NCI-H460 (cell line): ENCODE results near the gene ADM5. TPM values are rescaled to one million over a fixed set of nuclear protein-coding genes. Genes with fewer than 3 reads are reported as not detected.

Experiments
- DNase-seq: peaks from one replicate; pipeline ENCODE4 v3.0.0-alpha.2; 2016; ENCODE audit warnings: low read depth; ENCODE audit errors: extremely low read depth
- total RNA-seq: library from RNA; depleted of rRNA; stranded (reverse); fragments of >200 nt; shearing (Covaris generic); gene quantifications from 2 replicates; pipeline ENCODE4 v1.2.3, GENCODE V29; 2014

ADM5 gene
- total RNA-seq, 1 experiment from 2014 or later, result 3.2 TPM

DNA sequence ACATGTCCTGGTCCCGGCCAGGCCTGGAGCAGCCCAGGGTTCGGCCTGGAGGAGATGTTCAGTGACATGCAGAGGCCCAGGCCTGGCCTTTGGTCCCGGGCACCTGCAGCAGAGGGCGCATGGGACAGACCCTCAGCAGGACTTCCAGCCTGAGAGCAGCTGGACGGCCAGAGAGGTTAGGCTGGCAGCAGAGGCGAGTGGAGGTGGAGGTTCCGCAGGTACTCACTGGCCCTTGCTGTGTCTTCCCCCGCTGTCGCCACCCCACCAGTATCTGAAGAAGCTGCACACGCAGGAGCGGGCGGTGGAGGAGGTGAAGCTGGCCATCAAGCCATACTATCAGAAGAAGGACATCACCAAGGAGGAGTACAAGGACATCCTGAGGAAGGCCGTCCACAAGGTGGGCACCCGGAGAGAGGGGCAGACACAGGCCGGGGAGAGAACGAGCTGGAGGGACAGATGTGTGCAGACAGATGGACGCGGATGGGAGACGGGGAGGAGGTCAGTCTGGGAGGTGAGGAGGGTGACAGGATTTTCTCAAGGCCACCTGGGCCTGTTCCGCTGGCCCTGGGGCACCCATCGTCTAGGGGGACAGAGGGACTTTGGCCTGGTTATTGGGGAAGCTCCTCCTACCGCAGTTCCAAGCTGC is 31.8 kb upstream of the ADM5 start:
- DNase-seq, result no peak

DNA sequence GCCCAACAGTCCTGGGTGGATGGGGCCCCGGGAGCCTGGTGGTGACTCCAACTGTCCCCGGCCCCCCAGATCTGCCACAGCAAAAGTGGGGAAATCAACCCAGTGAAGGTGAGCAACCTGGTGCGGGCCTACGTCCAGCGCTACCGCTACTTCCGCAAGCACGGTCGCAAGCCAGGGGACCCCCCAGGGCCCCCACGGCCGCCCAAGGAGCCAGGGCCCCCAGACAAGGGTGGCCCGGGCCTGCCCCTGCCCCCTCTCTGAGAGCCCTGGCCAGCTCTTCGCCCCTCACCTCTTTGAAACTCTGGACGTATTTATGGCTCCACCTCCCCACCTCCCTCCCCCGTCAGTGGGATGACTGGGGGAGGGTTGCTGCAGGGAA is 31.3 kb upstream of the ADM5 start:
- DNase-seq, result no peak

DNA sequence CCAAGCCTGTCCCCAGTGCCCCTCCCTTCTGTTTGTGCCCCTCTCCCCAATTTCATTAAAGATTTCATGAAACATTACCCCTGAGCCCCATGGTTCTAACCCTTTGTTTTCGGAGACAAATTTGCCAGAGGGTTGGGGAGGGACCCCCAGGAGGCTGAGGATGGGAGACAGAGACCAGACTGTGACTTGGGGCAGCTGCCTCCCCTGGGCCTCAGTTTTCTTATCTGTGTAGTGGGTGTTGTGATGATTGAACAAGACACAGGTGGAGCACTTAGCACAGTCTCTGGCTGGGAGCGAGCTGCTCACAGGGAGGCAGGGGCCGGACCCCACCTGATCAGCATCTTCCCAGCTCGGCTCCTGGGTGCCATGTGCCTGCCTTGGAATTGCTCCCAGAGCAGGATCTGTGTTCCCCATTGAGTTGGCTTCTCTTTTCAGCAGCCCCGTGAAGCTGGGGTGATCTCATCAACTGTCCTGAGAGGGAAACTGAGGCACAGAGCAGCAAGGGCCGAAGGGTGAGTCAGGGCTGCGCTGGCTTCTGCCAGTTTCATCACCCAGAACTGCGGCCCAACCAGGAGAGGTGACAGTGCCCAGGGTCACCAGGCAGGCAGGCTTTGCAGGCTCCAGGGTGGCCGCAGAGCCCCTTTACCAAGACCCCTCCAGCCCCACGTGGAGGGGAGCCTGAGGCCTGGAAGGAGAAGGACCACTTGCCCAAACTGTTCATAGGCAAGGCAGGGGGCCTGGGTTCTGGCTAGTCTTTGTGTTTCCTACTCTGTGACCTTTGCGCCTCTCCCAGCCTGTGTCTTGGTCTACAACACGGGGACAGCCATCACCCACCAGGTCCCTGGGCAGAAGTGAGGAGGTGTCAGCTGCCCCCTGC is 30.6 kb upstream of the ADM5 start:
- no peak for DNase-seq

GRCh38 chr19:49660338-49660961 is 28.9 kb upstream of the ADM5 start:
- DNase-seq, result no peak

DNA sequence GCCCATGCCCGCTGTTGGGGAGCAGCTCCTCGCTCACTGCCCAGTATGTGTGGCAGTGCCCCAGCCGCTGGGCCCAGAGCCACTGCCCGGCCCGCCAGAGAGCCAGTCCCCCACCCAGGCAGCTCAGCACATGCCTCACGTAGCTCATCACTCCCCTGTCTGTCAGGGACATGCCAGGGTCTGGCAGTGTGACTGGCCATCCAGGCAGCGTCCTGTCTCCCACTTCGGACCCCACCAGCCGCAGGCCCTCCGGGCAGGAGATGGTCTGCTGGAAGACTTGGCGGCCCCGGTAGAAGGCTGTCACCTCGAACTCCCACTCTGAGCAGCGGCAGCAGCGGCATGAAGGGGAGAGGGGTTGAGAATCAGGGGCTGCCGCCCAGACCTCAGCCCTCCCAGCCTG is 27.4 kb upstream of the ADM5 start:
- DNase-seq, result no peak

- DNase-seq, result no peak
These were observed 26.2 kb upstream of the ADM5 start for GRCh38 chr19:49663224-49663623.

- DNase-seq, result peak; percentile 65
These were observed 25.0 kb upstream of the ADM5 start for GRCh38 chr19:49664171-49665035.

GRCh38 chr19:49665036-49665350 is 24.4 kb upstream of the ADM5 start:
- DNase-seq, result no peak

DNA sequence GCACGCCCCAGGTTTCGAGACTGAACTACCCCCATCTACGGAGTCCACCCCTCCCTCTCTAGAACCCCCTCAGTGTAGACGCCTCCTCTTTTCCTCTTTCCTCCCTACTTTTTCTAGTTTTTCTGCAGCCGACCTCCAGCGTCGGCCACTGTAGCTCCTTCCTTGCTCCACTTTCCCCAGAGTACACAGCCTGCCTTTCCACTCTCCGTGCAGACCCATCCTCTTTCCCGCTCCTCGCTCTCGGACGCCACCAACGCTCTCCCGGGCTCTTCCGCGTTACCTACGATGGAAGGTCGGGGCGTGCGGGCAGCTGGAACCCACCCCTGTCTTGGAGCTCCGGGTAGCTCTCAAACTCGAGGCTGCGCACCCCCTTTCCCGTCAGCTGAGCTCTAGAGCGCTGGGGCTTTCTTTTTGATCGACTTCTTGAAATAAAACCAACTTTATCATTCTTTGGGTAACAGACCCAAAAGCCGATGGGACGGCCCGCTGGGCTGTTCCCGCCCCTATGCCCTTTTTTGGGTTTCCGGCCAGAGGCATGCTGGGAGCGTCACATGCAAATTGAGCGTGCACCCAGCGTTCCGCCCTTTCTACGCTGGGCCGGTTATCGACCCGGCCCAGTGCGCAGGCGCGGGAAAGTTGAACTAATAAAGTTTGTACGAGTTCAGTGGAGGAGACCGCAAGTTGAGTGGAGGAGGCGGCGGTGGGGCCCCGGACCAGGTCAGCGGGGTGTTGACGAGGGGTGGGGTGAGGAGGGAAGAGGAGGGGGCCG is 23.9 kb upstream of the ADM5 start, which contains the start of the genes BCL2L12 and IRF3:
Gene BCL2L12 (plus strand): TSS at position 583 of the 769 bp plus-strand sequence. CDS start 760 bp downstream, outside the sequence.
Gene IRF3 (minus strand): TSS at position 507 of the 769 bp plus-strand sequence. CDS start 1,019 bp downstream, outside the sequence.
- DNase-seq, result peak; percentile 91

DNA sequence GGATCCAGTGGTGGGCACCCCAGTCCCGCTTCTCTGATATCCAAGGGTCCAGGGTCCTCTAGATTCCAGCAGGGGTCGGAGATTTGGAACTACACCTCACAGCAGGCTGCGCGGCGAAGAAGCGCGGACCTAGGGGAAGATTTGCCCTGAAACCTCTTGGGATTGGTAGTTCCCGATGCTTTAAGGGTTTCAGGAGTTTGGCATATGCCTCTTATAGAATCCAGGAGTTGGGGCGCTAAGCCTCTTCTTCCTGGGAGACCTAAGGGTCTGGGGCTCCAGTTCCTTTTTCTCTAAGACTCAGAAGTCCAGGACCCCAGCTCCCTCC is 23.3 kb upstream of the ADM5 start:
- no peak for DNase-seq

DNA sequence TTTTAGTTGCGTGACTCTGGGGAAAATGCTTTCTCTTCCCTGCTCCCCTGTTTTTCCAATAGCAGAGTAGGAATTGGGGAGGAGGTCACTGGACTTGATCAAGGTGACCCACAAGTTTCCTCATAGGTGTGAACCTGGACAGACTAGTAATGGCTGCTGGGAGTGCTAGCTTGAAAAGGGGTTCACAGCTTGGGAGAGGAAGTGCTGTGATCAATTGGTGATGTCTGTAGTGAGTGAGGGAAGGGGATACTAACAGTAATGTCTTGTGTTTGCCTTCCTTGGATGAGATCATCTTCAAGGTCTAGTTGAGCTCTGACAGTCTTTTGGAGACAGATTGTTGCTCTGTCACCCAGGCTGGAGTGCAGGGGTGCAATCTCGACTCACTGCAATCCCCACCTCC is 21.9 kb upstream of the ADM5 start:
- no peak for DNase-seq

DNA sequence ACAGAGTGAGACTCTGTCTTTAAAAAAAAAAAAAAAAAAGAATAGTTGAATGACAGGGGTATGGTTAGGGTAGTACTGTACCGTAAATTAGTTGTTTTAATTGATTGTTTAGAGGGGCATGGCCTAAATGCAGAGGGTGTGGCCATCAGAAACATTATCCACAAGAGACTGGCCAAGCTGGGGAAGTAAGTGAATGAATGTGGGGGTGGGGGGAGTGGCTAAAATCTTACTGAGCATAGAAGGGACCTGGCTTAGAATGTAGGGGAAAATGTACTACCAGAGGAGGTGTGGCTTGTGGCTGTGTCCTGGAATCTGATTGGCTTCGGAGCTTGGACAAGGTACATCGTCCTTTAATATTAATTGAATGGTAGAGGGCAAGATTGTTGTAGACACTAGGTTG is 19.9 kb upstream of the ADM5 start:
- DNase-seq, result no peak

- DNase-seq, result peak; percentile 70
These were observed 17.1 kb upstream of the ADM5 start for GRCh38 chr19:49672131-49672919.

DNA sequence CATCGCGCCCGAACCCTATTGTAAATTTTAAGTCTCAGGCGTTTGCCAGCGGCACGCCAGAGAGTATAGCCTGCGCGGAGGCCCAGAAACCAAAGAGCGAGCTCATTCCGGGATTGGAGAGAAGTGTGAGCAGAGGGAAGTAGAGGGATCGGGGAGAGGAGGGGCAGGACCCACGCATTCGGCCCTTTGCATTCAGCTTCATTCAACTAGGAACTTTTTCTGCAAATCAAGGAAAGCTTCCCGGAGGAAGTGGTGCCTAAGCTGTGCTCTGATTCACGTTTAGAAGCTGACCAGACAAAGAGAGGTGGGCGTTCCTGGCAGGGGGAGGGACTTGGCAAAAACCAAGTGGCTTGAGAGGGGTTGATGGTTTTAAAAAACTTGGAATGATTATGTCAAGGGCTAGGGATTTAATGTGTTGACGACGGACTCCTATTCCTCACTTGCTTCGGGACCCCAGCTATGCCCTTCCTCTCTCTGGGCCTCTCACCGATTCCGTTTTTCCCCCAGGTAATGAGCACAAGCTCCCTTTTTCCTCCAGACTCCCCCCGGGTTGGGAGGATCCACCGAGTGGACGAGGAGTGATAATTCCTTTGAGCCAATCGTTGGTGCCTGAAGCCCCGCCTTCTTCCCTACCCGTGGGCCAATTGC is 13.1 kb upstream of the ADM5 start:
- peak; percentile 84 for DNase-seq

- peak; percentile 99 for DNase-seq
These were observed 12.6 kb upstream of the ADM5 start for GRCh38 chr19:49676784-49677230.

DNA sequence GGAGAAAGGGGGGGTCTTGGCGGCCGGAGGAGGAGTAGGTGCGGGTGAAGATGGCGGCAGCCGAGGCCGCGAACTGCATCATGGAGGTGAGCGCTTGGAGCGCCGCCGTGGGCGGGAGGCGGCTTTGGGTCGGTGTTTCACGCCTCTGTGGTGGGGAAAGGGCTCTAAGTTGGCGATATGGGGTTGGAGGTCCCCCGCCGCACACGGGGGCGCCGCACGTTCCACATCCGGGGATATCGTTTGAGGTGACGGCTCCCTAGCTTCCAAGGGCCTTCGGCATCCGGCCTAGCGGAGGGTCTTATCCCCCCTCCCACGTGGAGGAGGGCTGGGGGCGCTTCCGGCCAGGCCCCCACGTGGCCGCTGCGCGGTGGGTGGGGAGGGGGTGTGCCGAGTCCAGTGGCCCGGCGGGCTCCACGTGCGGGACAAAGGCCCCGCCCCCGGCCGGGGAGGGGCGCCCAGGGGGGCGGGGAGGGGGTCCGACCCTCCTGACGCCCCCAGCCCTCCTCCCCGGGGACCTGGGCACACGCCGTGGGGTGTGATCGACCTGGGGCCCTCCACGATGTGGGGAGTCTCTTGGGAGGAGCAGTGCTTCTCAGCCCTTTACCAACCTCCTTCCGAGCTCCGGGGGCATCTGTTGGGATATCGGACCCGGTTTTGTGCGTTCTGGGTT is 12.0 kb upstream of the ADM5 start, which contains the start of gene PRMT1:
Gene PRMT1 (plus strand): TSS at position 41 of the 670 bp plus-strand sequence. CDS start 10 bp downstream, at position 51.
- no peak for DNase-seq

DNA sequence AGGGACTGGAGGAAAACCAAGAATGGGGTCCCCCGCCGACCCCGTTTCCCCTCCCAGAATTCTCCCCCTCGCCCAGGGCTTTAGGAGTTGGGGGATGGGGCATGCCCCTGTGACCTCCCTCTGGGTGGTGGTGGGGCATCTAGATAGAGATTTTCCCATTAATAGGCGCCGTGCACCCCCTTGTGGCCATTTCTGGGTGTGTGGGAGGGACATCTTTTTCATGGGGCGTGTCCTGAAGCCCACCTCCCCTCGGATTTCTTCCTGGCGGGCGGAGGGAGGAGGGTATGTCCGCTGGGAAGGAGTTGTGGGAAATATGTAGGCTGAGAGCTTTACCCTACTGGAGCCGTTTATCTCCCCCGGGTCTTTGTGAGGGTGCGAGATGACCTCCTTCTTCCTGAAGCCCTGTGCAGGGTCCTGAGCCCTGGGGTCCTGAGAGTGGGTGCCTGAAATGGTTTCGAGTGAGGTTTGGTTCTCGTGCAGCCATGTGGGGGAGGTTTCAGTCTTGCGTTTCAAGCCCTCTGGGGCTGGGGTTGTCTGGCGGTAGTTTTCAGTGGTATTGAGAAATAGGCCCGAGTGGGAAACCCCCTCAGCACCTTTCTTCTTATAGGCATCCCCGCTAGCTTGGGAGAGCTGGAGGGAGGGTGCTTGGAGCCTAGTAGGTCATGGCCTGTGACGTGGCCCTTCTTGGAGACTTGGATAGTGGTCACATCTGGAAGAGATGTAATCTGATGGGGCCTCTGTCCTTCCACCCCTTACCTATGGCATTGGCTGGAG is 11.3 kb upstream of the ADM5 start:
- DNase-seq, result peak; percentile 59
